ENCODE data around the gene TM9SF4.

The TM9SF4 gene

GRCh38 chr20:32213870-32214269 is 104.4 kb downstream of the TM9SF4 start:
- FAIRE-seq, result no peak

- no peak for FAIRE-seq
Observed at GRCh38 chr20:32215147-32215546, 105.6 kb downstream of the TM9SF4 start.

GRCh38 chr20:32215729-32216128 is 106.2 kb downstream of the TM9SF4 start:
- no peak for FAIRE-seq

- FAIRE-seq, result no peak
Observed at GRCh38 chr20:32216179-32217142, 106.9 kb downstream of the TM9SF4 start.
